Measurements from ENCODE around the gene CASKIN1.

CASKIN1 gene

DNA sequence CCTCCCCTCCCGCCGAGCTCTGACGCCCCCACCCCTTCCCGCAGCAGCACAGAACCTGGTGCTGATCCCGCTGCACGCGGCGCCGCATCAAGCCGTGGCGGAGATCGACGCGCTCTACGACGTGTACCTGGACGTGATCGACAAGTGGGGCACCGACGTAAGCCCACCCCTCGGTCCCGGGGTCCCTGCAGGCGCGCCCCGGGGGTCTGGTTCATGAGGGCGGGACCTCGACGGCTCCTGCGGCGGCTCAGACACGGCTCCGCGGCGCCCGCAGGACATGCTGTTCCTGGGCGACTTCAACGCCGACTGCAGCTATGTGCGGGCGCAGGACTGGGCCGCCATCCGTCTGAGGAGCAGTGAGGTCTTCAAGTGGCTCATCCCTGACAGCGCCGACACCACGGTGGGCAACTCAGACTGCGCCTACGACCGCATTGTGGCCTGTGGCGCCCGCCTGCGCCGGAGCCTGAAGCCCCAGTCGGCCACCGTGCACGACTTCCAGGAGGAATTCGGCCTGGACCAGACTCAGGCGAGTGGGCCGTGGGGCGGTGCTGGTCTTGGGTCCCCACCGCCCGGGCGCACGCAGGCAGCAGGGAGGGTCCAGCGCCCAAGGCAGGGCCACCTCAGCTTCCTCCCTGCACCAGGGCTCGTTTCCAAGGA lies 41.2 kb upstream of the CASKIN1 start:
- peak overlapping the region; percentile 26; the same call in 1 of the 2 replicates for H3K9ac ChIP-seq (ENCODE audit: low read depth, low read length)
- no peaks in the 10 kb centered on the region; the same call in 1 of the 2 replicates for H3K4me1 ChIP-seq (ENCODE audit: insufficient read depth, low read length)
- WGBS = 8% methylated on average over 65 of the region's 65 CpGs
- H3K27me3 ChIP-seq (ENCODE audit: insufficient read depth, low read length) = peaks cover 29% of the 10 kb centered on the region
- peak overlapping the region; percentile 46 for H3K4me3 ChIP-seq (ENCODE audit: low read length)
- no peaks in the 10 kb centered on the region for H3K9me3 ChIP-seq (ENCODE audit: insufficient read depth, low read depth, low read length)
- H3K36me3 ChIP-seq (ENCODE audit: insufficient read depth, low read length) = peaks cover 30% of the 10 kb centered on the region
- no peak overlapping the region for H3K27ac ChIP-seq (ENCODE audit: low read depth, low read length)

DNA sequence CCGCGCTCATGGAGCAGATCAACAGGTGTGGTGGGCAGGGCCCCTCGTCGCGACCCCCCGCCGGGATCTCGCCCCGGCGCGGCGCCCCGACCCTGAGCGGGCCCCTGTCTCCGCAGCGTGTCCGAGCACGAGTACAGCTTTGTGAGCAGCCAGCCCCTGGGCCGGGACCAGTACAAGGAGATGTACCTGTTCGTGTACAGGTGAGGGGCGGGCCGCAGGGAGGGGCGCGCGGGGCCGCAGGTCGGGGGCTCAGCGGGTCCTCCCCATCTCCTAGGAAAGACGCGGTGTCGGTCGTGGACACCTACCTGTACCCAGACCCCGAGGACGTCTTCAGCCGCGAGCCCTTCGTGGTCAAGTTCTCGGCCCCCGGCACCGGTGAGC lies 40.7 kb upstream of the CASKIN1 start:
- Histone ChIP-seq H3K9me3 (ENCODE audit: insufficient read depth, low read depth, low read length) (no peaks in the 10 kb centered on the region), H3K27ac (ENCODE audit: low read depth, low read length) (no peak overlapping the region), H3K4me3 (ENCODE audit: low read length) (peak overlapping the region; percentile 46), H3K9ac (ENCODE audit: low read depth, low read length) (no peak overlapping the region; the same call in 1 of the 2 replicates), H3K27me3 (ENCODE audit: insufficient read depth, low read length) (peaks cover 29% of the 10 kb centered on the region), H3K4me1 (ENCODE audit: insufficient read depth, low read length) (no peaks in the 10 kb centered on the region; the same call in 1 of the 2 replicates), H3K36me3 (ENCODE audit: insufficient read depth, low read length) (peaks cover 30% of the 10 kb centered on the region)
- WGBS = 5% methylated on average over 40 of the region's 40 CpGs

DNA sequence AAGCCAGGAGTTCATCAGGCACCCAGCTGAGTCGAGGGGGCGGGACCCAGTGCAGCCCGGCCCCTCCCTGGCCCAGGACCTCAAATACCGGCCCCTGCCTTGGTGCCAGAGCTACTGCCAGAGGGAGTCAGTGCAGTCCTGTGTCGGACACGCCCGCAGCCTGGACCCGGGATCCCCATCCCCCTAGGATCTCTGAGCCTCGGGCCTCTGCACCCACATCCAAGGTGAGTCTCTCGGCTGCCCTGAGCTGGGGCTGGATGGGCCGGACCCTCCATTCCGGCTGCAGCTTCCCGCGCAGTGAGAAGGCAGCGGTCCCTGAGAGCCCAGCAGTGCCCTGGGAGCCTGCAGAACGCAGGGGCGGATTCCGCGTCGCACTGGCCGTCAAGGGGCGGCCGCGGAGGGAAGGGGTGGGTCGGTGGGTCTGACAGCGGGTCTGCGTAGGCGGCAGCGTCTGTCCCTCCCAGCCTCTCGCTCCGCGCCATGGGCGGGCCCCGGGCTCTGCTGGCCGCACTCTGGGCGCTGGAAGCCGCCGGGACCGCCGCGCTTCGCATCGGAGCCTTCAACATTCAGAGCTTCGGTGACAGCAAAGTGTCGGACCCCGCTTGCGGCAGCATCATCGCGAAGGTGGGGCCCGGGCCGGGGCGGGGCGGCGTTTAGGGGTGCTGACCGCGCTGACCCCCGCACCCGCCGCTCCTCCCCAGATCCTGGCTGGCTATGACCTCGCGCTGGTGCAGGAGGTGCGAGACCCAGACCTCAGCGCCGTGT lies 40.1 kb upstream of the CASKIN1 start, which contains the start of gene DNASE1L2:
Gene DNASE1L2 (plus strand): TSS at position 108 of the 765 bp plus-strand sequence. CDS start 373 bp downstream, at position 481.
- H3K4me3 ChIP-seq (ENCODE audit: low read length) = peak within 1 kb of the TSS; percentile 46
- H3K36me3 ChIP-seq (ENCODE audit: insufficient read depth, low read length) = peaks cover 35% of the 10 kb centered on the region
- WGBS = 7% methylated on average over 64 of the region's 64 CpGs
- no peak within 1 kb of the TSS for H3K27ac ChIP-seq (ENCODE audit: low read depth, low read length)
- H3K4me1 ChIP-seq (ENCODE audit: insufficient read depth, low read length) = no peaks in the 10 kb centered on the region; the same call in 1 of the 2 replicates
- peak within 1 kb of the TSS; percentile 26; the same call in 1 of the 2 replicates for H3K9ac ChIP-seq (ENCODE audit: low read depth, low read length)
- peaks cover 29% of the 10 kb centered on the region for H3K27me3 ChIP-seq (ENCODE audit: insufficient read depth, low read length)
- H3K9me3 ChIP-seq (ENCODE audit: insufficient read depth, low read depth, low read length) = no peaks in the 10 kb centered on the region

DNA sequence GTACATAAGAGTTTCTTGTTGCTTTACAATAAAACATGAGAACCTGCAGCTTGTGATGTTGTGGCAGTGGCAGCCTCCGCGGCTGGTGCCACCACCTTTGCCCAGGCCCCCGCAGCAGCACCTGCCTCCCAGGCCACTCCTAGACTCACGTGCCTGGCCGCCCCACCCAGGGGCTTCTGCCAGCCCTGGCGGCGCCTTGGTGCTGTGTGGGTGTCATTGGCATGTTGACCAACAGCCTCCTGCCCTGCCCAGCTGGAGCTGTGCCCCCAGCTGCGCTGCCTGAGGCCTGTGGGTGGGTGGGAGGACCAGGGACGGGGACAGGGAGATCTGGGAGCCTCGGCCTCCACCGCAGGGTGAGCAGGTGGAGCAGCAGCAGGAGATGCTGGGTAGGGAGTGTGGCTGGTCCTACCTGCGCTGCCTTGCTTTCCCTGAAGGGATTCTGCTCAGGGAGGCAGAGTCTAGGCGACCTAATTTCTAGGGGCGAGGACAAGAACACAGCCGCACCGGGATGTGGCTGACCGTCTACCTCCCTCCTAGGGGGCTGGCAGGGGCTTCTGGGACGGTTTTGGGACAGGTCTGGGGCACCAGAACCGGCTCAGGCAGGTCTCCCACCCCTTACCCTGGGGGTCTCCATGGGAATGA lies 39.4 kb upstream of the CASKIN1 start:
- Histone ChIP-seq H3K27ac (ENCODE audit: low read depth, low read length) (no peak overlapping the region), H3K36me3 (ENCODE audit: insufficient read depth, low read length) (peaks cover 40% of the 10 kb centered on the region), H3K4me3 (ENCODE audit: low read length) (no peak overlapping the region), H3K9ac (ENCODE audit: low read depth, low read length) (no peak overlapping the region), H3K9me3 (ENCODE audit: insufficient read depth, low read depth, low read length) (no peaks in the 10 kb centered on the region), H3K27me3 (ENCODE audit: insufficient read depth, low read length) (peaks cover 29% of the 10 kb centered on the region), H3K4me1 (ENCODE audit: insufficient read depth, low read length) (no peaks in the 10 kb centered on the region; the same call in 1 of the 2 replicates)
- 80% methylated on average over 19 of the region's 19 CpGs for WGBS

DNA sequence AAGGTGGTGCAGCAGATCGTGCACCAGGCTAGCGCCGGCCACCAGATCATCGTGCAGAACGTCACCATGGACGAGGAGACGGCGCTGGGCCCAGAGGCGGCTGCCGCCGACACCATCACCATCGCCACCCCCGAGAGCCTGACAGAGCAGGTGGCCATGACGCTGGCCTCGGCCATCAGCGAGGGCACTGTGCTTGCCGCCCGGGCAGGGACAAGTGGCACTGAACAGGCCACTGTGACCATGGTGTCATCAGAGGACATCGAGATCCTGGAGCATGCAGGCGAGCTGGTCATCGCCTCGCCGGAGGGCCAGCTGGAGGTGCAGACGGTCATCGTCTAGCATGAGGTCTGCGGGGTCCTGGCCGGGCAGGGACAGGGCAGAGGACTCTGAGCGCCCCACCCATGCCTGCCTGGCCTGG lies 38.8 kb upstream of the CASKIN1 start:
- H3K4me1 ChIP-seq (ENCODE audit: insufficient read depth, low read length) = no peaks in the 10 kb centered on the region; the same call in 1 of the 2 replicates
- 93% methylated on average over 28 of the region's 28 CpGs for WGBS
- H3K9ac ChIP-seq (ENCODE audit: low read depth, low read length) = no peak overlapping the region
- no peaks in the 10 kb centered on the region for H3K9me3 ChIP-seq (ENCODE audit: insufficient read depth, low read depth, low read length)
- no peak overlapping the region for H3K27ac ChIP-seq (ENCODE audit: low read depth, low read length)
- no peak overlapping the region for H3K4me3 ChIP-seq (ENCODE audit: low read length)
- peaks cover 40% of the 10 kb centered on the region for H3K36me3 ChIP-seq (ENCODE audit: insufficient read depth, low read length)
- peaks cover 29% of the 10 kb centered on the region for H3K27me3 ChIP-seq (ENCODE audit: insufficient read depth, low read length)

DNA sequence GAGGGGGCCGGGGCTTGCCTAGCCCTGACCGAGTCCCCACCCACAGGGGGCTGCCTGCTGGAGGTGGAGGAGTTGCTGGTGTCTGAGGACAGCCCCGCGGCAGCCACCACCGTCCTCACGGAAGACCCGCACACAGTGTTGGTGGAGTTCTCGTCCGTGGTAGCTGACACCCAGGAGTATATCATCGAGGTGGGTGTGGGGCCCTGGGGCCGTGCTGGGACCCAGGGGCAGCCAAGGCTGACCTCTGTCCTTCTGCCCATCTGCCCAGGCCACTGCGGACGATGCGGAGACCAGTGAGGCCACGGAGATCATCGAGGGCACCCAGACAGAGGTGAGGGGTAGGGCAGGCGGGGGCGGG lies 38.4 kb upstream of the CASKIN1 start:
- H3K36me3 ChIP-seq (ENCODE audit: insufficient read depth, low read length) = peaks cover 44% of the 10 kb centered on the region
- no peaks in the 10 kb centered on the region for H3K9me3 ChIP-seq (ENCODE audit: insufficient read depth, low read depth, low read length)
- WGBS = 96% methylated on average over 18 of the region's 18 CpGs
- peaks cover 29% of the 10 kb centered on the region for H3K27me3 ChIP-seq (ENCODE audit: insufficient read depth, low read length)
- no peak overlapping the region for H3K9ac ChIP-seq (ENCODE audit: low read depth, low read length)
- no peaks in the 10 kb centered on the region; the same call in 1 of the 2 replicates for H3K4me1 ChIP-seq (ENCODE audit: insufficient read depth, low read length)
- H3K27ac ChIP-seq (ENCODE audit: low read depth, low read length) = no peak overlapping the region
- no peak overlapping the region for H3K4me3 ChIP-seq (ENCODE audit: low read length)

DNA sequence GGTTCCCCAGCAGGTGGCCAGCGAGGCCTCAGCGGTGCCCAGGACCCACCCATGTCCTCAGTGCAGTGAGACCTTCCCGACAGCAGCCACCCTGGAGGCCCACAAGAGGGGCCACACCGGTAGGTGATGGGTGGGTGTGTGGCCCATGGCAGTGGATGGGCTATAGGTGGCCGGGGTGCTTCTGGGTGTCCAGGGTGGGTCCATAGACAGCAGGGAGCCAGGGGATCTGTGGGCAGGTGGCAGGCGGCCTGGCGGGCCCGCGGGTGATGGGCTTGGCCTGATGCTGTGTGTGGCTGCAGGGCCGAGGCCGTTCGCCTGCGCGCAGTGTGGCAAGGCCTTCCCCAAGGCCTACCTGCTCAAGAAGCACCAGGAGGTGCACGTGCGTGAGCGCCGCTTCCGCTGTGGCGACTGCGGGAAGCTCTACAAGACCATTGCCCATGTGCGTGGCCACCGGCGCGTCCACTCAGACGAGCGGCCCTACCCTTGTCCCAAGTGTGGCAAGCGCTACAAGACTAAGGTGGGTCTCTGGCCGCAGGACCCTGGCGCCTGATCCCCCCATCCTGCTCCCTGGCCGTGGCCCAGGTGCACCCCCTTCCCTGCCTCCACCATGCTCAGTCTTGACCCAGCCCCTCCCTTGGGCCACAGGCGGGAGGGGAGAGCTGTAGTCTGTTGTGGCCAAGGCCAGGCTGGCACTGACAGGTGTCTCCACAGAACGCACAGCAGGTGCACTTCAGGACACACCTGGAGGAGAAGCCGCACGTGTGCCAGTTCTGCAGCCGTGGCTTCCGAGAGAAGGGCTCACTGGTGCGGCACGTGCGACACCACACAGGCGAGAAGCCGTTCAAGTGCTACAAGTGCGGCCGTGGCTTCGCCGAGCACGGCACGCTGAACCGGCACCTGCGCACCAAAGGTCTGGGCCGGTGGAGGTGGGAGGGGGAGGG lies 37.7 kb upstream of the CASKIN1 start:
- Histone ChIP-seq H3K9ac (ENCODE audit: low read depth, low read length) (no peak overlapping the region), H3K4me3 (ENCODE audit: low read length) (no peak overlapping the region), H3K36me3 (ENCODE audit: insufficient read depth, low read length) (peaks cover 50% of the 10 kb centered on the region), H3K27ac (ENCODE audit: low read depth, low read length) (no peak overlapping the region), H3K4me1 (ENCODE audit: insufficient read depth, low read length) (no peaks in the 10 kb centered on the region; the same call in 1 of the 2 replicates), H3K27me3 (ENCODE audit: insufficient read depth, low read length) (peaks cover 29% of the 10 kb centered on the region), H3K9me3 (ENCODE audit: insufficient read depth, low read depth, low read length) (no peaks in the 10 kb centered on the region)
- 96% methylated on average over 51 of the region's 51 CpGs for WGBS

DNA sequence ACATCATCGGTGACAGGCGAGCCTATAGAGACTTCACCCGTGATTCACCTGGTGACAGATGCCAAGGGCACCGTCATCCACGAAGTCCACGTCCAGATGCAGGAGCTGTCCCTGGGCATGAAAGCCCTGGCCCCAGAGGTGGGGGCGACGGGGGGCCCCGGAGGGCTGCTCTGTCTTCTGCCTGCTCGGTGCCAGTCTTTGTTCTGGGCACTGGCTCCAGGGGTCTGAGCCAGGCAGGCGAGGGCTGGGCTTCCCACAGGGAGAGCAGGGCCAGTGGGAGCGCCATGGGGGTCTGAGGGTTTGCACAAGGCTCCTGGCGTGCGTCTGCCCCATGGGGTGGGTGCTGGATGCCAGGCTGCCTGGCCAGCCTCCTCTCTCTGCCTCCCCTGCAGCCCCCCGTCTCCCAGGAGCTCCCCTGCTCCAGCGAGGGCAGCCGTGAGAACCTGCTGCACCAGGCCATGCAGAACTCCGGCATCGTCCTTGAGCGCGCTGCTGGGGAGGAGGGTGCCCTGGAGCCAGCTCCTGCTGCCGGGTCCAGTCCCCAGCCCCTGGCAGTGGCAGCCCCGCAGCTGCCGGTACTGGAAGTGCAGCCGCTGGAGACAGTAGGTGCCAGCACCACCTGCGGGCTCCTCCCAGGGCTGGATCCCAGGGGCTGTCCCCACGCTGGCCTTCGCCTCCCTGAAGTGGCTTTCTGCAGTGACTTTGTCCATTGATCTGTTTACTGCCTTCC lies 36.8 kb upstream of the CASKIN1 start:
- no peaks in the 10 kb centered on the region for H3K9me3 ChIP-seq (ENCODE audit: insufficient read depth, low read depth, low read length)
- H3K4me3 ChIP-seq (ENCODE audit: low read length) = no peak overlapping the region
- no peaks in the 10 kb centered on the region; the same call in 1 of the 2 replicates for H3K4me1 ChIP-seq (ENCODE audit: insufficient read depth, low read length)
- H3K27ac ChIP-seq (ENCODE audit: low read depth, low read length) = no peak overlapping the region
- no peak overlapping the region for H3K9ac ChIP-seq (ENCODE audit: low read depth, low read length)
- peaks cover 25% of the 10 kb centered on the region for H3K27me3 ChIP-seq (ENCODE audit: insufficient read depth, low read length)
- WGBS = 95% methylated on average over 28 of the region's 28 CpGs
- H3K36me3 ChIP-seq (ENCODE audit: insufficient read depth, low read length) = peaks cover 54% of the 10 kb centered on the region

DNA sequence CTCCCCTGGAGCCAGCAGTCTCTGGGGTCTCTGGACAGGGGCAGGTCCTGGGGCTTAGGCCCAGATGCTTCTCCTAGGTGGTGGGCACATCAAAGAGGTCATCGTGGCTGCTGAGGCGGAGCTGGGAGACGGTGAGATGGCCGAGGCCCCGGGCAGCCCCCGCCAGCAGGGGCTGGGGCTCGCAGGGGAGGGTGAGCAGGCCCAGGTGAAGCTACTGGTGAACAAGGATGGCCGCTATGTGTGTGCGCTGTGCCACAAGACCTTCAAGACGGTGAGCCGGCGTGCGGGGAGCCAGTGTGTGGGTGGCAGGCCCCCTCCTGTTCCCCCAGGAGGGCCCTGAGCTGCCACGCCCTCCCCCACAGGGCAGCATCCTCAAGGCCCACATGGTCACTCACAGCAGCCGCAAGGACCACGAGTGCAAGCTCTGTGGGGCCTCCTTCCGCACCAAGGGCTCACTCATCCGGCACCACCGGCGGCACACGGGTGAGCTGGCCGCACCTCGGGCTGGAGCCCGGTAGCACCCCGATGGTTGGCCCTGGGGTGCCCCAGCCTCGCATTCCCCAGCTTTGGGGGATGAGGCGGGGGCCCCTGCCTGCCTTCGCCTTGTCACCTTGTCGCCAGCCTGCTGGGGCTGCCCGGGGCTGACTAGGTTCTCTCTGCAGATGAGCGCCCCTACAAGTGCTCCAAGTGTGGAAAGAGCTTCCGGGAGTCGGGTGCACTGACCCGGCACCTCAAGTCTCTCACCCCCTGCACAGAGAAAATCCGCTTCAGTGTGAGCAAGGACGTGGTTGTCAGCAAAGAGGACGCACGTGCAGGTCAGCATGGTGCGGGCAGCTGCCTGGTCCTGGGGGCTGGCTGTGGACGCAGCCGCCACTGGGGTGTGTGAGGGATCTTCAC lies 35.9 kb upstream of the CASKIN1 start:
- Histone ChIP-seq H3K27ac (ENCODE audit: low read depth, low read length) (no peak overlapping the region), H3K9me3 (ENCODE audit: insufficient read depth, low read depth, low read length) (no peaks in the 10 kb centered on the region), H3K4me3 (ENCODE audit: low read length) (no peak overlapping the region), H3K36me3 (ENCODE audit: insufficient read depth, low read length) (peaks cover 56% of the 10 kb centered on the region), H3K4me1 (ENCODE audit: insufficient read depth, low read length) (no peaks in the 10 kb centered on the region; the same call in 1 of the 2 replicates), H3K9ac (ENCODE audit: low read depth, low read length) (no peak overlapping the region), H3K27me3 (ENCODE audit: insufficient read depth, low read length) (peaks cover 17% of the 10 kb centered on the region)
- 92% methylated on average over 41 of the region's 41 CpGs for WGBS
